ENCODE measurements around the gene VAMP4. TPM values are rescaled to one million over a fixed set of nuclear protein-coding genes. Genes with fewer than 3 reads are reported as not detected.

The VAMP4 gene
- total and polyA plus RNA-seq, 8 donors = 3.5 to 23.7 (median 7.2) TPM

GRCh38 chr1:171712341-171712740 lies 29.5 kb downstream of the VAMP4 start:
- Histone ChIP-seq H3K4me1 (peaks cover 0 to 23% (median 10%) of the 10 kb centered on the region in 4 donors), H3K4me3 (no peak overlapping the region), H3K9me3 (no peaks in the 10 kb centered on the region), H3K36me3 (peaks cover 0 to 53% (median 31%) of the 10 kb centered on the region in 4 donors), H3K27ac (no peak overlapping the region), H3K27me3 (no peaks in the 10 kb centered on the region)
- TF ChIP-seq POLR2AphosphoS5 (IDR thresholded peaks at IDR 0.05) = no peak
- 91 to 100% (median 98%) methylated on average over 1 of the region's 1 CpG for WGBS, 5 donors
- no peak for DNase-seq
- intact Hi-C loops (cut with DNase I; ENCODE audit: low total_unique reads) = loop anchor here (10.0 kb wide), 1 partner anchor 68 kb away; no protein-coding TSS in a partner anchor

- Histone ChIP-seq H3K4me1 (peaks cover 0 to 16% (median 7%) of the 10 kb centered on the region in 4 donors), H3K4me3 (no peak overlapping the region), H3K27ac (no peak overlapping the region), H3K36me3 (peaks cover 0 to 54% (median 34%) of the 10 kb centered on the region in 4 donors), H3K27me3 (no peaks in the 10 kb centered on the region), H3K9me3 (no peaks in the 10 kb centered on the region)
- no peak for TF ChIP-seq POLR2AphosphoS5 (IDR thresholded peaks at IDR 0.05)
- TF ChIP-seq EP300 (IDR thresholded peaks at IDR 0.05) = no peak
- TF ChIP-seq CTCF (IDR thresholded peaks at IDR 0.05) = no peak
- TF ChIP-seq POLR2A (IDR thresholded peaks at IDR 0.05) = no peak
- DNase-seq = no peak
- whole genome bisulfite sequencing, 5 donors = 93 to 96% (median 93%) methylated on average over 4 of the region's 4 CpGs
- intact Hi-C loops (cut with DNase I; ENCODE audit: low total_unique reads) = loop anchor here (10.0 kb wide), 1 partner anchor 67 kb away; no protein-coding TSS in a partner anchor
These were observed 30.2 kb downstream of the VAMP4 start for GRCh38 chr1:171711643-171712042.

GRCh38 chr1:171707583-171707982 lies 34.3 kb downstream of the VAMP4 start:
- no peak for TF ChIP-seq CTCF (IDR thresholded peaks at IDR 0.05)
- peaks cover 0 to 64% (median 34%) of the 10 kb centered on the region in 4 donors for H3K36me3 ChIP-seq
- H3K27ac ChIP-seq = no peak overlapping the region
- whole genome bisulfite sequencing, 5 donors = 90 to 98% (median 93%) methylated on average over 3 of the region's 3 CpGs
- intact Hi-C loops (cut with DNase I; ENCODE audit: low total_unique reads) = no loop called here
- no peak for DNase-seq
- no peaks in the 10 kb centered on the region for H3K9me3 ChIP-seq
- no peaks in the 10 kb centered on the region for H3K4me1 ChIP-seq
- H3K4me3 ChIP-seq = no peak overlapping the region
- H3K27me3 ChIP-seq = no peaks in the 10 kb centered on the region

- Histone ChIP-seq H3K27ac (no peak overlapping the region), H3K4me3 (no peak overlapping the region)
These were observed 39.3 kb downstream of the VAMP4 start for GRCh38 chr1:171702598-171702997.

More at GRCh38 chr1:171702598-171702997, 39.3 kb downstream of the VAMP4 start:
- Histone ChIP-seq H3K36me3 (peaks cover 0 to 64% (median 32%) of the 10 kb centered on the region in 4 donors), H3K27me3 (no peaks in the 10 kb centered on the region), H3K4me1 (no peaks in the 10 kb centered on the region), H3K9me3 (no peaks in the 10 kb centered on the region)
- DNase-seq = no peak
- TF ChIP-seq POLR2A (IDR thresholded peaks at IDR 0.05) = no peak
- no peak for TF ChIP-seq EP300 (IDR thresholded peaks at IDR 0.05)
- no peak for TF ChIP-seq CTCF (IDR thresholded peaks at IDR 0.05)
- no peak for TF ChIP-seq POLR2AphosphoS5 (IDR thresholded peaks at IDR 0.05)
- intact Hi-C loops (cut with DNase I; ENCODE audit: low total_unique reads) = no loop called here

All from stomach (tissue), 9 donors.